ENCODE results near the gene CDC42EP3.
A peak's percentile ranks its signal among the peaks of the same experiment; 100 is the strongest.

Gene CDC42EP3

DNA sequence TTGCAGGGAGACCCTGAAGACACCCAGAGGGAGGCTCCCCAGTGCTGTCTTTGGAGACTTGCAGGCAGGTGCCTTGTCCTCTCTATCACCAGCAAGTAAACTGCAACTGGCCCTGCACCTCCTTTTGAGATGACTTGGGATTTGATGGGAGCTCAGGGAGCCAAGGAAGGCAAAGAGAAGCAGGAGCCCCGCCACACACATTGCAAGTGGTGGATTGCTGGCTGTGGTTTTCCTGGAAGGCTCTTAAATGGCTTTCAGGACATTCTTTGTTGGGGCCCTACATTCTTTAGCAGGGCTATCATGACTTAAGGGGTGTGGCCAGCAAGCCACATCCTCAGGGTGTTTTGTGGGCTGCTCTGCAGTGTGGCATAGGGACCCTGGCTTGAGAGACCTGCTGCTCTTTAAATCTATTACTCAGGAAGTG, 39.9 kb upstream of the CDC42EP3 start:
- TF ChIP-seq, protein P1, sequence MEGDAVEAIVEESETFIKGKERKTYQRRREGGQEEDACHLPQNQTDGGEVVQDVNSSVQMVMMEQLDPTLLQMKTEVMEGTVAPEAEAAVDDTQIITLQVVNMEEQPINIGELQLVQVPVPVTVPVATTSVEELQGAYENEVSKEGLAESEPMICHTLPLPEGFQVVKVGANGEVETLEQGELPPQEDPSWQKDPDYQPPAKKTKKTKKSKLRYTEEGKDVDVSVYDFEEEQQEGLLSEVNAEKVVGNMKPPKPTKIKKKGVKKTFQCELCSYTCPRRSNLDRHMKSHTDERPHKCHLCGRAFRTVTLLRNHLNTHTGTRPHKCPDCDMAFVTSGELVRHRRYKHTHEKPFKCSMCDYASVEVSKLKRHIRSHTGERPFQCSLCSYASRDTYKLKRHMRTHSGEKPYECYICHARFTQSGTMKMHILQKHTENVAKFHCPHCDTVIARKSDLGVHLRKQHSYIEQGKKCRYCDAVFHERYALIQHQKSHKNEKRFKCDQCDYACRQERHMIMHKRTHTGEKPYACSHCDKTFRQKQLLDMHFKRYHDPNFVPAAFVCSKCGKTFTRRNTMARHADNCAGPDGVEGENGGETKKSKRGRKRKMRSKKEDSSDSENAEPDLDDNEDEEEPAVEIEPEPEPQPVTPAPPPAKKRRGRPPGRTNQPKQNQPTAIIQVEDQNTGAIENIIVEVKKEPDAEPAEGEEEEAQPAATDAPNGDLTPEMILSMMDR (IDR thresholded peaks at IDR 0.05; ENCODE audit: insufficient read depth, low read depth, low read length, missing control alignments), result no peak
- H3K4me3 ChIP-seq (ENCODE audit: low read length), result no peak overlapping the region
- DNase-seq (ENCODE audit: low read depth), result peak; percentile 61

DNA sequence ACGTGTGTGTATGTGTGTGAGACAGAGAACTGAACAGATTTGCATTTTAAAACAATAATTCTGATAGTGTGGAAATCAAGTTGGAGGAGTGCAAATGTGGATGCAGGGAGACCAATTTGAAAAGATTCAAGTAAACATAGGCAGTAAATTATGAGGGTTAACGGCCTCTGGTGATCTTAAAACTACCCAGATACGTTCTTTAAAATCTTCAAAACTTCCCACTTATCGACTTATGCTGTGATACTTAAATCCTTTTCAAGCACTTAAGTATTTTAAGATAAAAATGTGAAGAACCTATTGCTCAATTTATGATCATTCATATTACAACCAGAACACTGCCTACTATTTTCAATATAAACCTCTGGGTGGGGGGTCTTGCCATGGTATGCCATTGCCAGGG, 37.7 kb upstream of the CDC42EP3 start:
- H3K4me3 ChIP-seq (ENCODE audit: low read length), result no peak overlapping the region
- no peak for DNase-seq (ENCODE audit: low read depth)
- TF ChIP-seq, protein P1 (IDR thresholded peaks at IDR 0.05; ENCODE audit: insufficient read depth, low read depth, low read length, missing control alignments), result no peak

DNA sequence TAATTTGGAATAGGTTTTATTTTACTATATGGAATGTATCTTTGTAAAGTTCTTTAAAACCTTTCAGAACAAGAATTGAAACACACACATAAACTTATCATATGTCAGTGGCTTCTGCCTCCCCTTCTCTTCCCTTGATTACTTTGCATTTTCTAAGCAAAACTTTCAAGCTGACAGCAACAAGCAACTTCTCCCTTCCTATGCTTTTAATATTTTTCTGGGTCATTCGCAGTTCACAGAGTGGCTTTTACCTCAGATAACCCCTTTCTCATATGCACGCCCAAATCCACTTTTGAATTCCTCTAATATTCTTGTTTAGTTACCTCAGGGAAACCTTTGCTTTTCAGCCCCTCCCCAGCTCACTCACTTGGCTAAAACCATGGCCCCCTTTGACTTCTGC, 36.7 kb upstream of the CDC42EP3 start:
- H3K4me3 ChIP-seq (ENCODE audit: low read length), result no peak overlapping the region
- TF ChIP-seq, protein P1 (IDR thresholded peaks at IDR 0.05; ENCODE audit: insufficient read depth, low read depth, low read length, missing control alignments), result no peak
- no peak for DNase-seq (ENCODE audit: low read depth)

DNA sequence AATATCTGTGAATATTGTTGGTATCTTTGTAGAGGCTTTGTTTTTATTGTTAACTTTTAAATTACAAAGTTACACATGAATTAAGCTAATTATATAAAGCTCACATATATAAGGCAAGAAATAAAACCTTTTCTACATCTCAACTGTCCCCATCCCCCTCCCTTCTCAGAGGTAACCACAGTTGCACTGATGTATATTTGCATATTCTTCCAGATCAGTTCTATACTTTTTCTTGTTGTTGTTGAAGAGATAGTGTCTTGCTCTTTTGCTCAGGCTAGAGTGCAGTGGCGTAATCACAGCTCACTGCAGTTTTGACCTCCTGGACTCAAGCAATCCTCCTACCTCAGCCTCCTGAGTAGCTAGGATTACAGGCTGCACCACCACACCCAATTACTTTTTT, 36.0 kb upstream of the CDC42EP3 start:
- no peak overlapping the region for H3K4me3 ChIP-seq (ENCODE audit: low read length)
- TF ChIP-seq, protein P1 (IDR thresholded peaks at IDR 0.05; ENCODE audit: insufficient read depth, low read depth, low read length, missing control alignments), result no peak
- DNase-seq (ENCODE audit: low read depth), result no peak

DNA sequence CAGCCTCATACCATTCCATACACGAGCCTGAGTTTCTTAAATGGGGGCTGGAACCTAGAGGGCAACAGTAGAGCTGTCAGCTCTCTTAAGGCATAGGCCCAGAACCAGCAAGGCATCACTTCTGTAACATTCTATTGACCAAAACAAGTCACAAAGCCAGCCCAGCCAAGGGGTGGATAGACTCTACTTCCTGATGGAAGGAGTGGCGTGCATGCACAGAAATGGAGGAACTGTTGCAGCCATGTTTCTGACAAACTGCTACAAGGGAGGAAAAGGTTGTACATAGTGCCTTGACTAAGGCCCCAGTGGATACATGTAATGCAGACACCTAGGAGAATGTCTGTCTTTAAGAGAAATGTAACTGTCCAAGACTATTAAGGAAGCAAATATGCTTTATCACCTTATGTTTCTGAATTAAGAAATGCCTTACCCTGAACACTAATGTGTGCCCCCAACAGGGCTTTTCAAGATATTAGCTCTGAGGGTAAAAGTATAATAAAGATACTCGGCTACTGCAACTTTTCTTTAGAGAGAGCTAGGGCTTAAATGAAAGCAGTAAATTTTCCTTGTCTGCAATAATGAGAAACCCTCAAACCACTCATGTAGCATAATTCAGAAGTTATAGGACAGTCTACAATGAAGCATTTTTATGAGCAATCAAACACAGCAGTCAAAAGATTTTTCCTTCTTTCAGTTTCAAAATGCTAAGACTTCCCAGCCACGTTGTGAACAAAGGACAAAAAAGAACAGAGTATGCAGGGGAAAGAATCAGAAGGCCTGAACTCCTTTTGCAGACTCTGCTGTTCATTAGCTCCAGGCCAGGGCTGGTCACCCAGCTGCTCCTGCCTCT, 35.1 kb upstream of the CDC42EP3 start:
- H3K4me3 ChIP-seq (ENCODE audit: low read length), result no peak overlapping the region
- TF ChIP-seq, protein P1 (IDR thresholded peaks at IDR 0.05; ENCODE audit: insufficient read depth, low read depth, low read length, missing control alignments), result no peak
- no peak for DNase-seq (ENCODE audit: low read depth)

DNA sequence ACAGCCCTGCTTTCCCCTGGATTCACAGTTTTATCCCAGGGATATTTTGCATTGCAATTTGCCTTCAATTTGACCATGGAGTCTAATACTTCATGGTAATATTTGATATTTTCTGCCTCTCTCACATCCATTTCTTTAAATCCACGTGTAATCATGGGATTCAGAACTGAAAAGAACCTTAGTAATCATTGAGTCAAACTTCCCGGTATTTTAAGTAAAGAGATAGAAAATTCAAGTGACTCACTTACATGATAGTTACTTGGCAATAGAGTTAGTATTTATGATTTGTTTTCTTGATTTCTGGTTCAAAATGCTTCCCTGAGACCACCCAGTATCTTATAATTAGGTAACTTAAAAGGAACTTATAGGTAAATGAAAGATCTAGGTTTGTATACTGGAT, 33.7 kb upstream of the CDC42EP3 start:
- no peak overlapping the region for H3K4me3 ChIP-seq (ENCODE audit: low read length)
- TF ChIP-seq, protein P1 (IDR thresholded peaks at IDR 0.05; ENCODE audit: insufficient read depth, low read depth, low read length, missing control alignments), result no peak
- DNase-seq (ENCODE audit: low read depth), result peak; percentile 17

Data from epithelial cell of esophagus (primary cell).